GM23248 (cell line): ENCODE measurements around the gene GGACT. TPM values are rescaled to one million over a fixed set of nuclear protein-coding genes. Genes with fewer than 3 reads are reported as not detected.

Experiments
- DNase-seq: peaks from one replicate; pipeline ENCODE4 v3.0.0-alpha.2; 2015
- H2AFZ ChIP-seq: fragments of 200-600 bp; sonication (generic); 2 replicates; pipeline ENCODE4 v1.6.1; 2016; ENCODE audit warnings: antibody characterized with exemption
- H3F3A ChIP-seq: fragments of 200-600 bp; sonication (generic); 2 replicates; pipeline ENCODE4 v1.6.1; 2016; ENCODE audit warnings: mild to moderate bottlenecking, antibody characterized with exemption, mixed run types; ENCODE audit not compliant: insufficient read depth
- H3K27ac ChIP-seq: fragments of 200-600 bp; sonication (generic); 2 replicates; pipeline ENCODE4 v1.5.1; 2016; ENCODE audit warnings: mild to moderate bottlenecking
- H3K27me3 ChIP-seq: fragments of 200-600 bp; sonication (generic); replicated peaks from 2 replicates; pipeline ENCODE4 v1.6.1; 2016; ENCODE audit warnings: mild to moderate bottlenecking; ENCODE audit not compliant: insufficient read depth
- H3K36me3 ChIP-seq: fragments of 200-600 bp; sonication (generic); 2 replicates; pipeline ENCODE4 v1.6.1; 2016; ENCODE audit warnings: low read depth, mild to moderate bottlenecking
- H3K4me1 ChIP-seq: fragments of 200-600 bp; sonication (generic); 2 replicates; pipeline ENCODE4 v1.6.1; 2016; ENCODE audit warnings: mild to moderate bottlenecking; ENCODE audit not compliant: insufficient read depth
- H3K4me2 ChIP-seq: fragments of 200-600 bp; sonication (generic); one replicate; pipeline ENCODE4 v1.6.1; 2016; ENCODE audit warnings: mild to moderate bottlenecking; ENCODE audit not compliant: unreplicated experiment
- H3K4me3 ChIP-seq: fragments of 200-600 bp; sonication (generic); 2 replicates; pipeline ENCODE4 v1.5.1; 2016; ENCODE audit warnings: mild to moderate bottlenecking
- H3K79me2 ChIP-seq: fragments of 200-600 bp; sonication (generic); 2 replicates; pipeline ENCODE4 v1.6.1; 2016; ENCODE audit warnings: mild to moderate bottlenecking; ENCODE audit not compliant: insufficient read depth
- H3K9ac ChIP-seq: fragments of 200-600 bp; sonication (generic); 2 replicates; pipeline ENCODE4 v1.6.1; 2016; ENCODE audit warnings: mild to moderate bottlenecking
- H3K9me2 ChIP-seq: fragments of 200-600 bp; sonication (generic); 2 replicates; pipeline ENCODE4 v1.6.1; 2016; ENCODE audit warnings: mixed run types, mild to moderate bottlenecking, moderate library complexity; ENCODE audit not compliant: insufficient read depth
- H3K9me3 ChIP-seq: fragments of 200-600 bp; sonication (generic); one replicate; pipeline ENCODE4 v1.6.1; 2017; ENCODE audit warnings: low read depth
- H4K20me1 ChIP-seq: fragments of 200-600 bp; sonication (generic); 2 replicates; pipeline ENCODE4 v1.6.0; 2016; ENCODE audit not compliant: insufficient read depth
- EZH2 ChIP-seq: fragments of 200-600 bp; sonication (generic); IDR thresholded peaks from 2 replicates; pipeline ENCODE4 v1.6.1; 2018; ENCODE audit warnings: antibody characterized with exemption, mild to moderate bottlenecking; ENCODE audit not compliant: insufficient read depth, poor library complexity, severe bottlenecking
- EZH2phosphoT487 ChIP-seq: fragments of 200-600 bp; sonication (generic); IDR thresholded peaks from 2 replicates; pipeline ENCODE4 v1.6.1; 2018; ENCODE audit warnings: antibody characterized with exemption, moderate library complexity, mild to moderate bottlenecking, low read depth; ENCODE audit not compliant: insufficient read depth
- WGBS, 2 experiments: methylation state at CpG; one replicate each; pipeline ENCODE4 v1.1.6; 2015 to 2017; ENCODE audit warnings: low lambda C conversion rate in 2 of 2, low coverage in 1 of 2; ENCODE audit errors: missing lambda C conversion rate in 2 of 2; 5-methylcytosine and 5-hydroxymethylcytosine counted together
- in situ Hi-C: fragments of 300-500 bp; cut with MboI; formaldehyde crosslinking; loops from 2 replicates; pipeline ENCODE4 v1.15.0; 2020
- polyA plus RNA-seq: library from polyadenylated mRNA; unstranded; fragments of >200 nt; fragmentation: Nextera tagmentation; extraction: Ambion mirVana; gene quantifications from 2 replicates; pipeline ENCODE4 v1.2.1, GENCODE V29; 2016
- total RNA-seq: library from RNA; depleted of rRNA; stranded (reverse); fragments of >200 nt; shearing (Covaris generic); gene quantifications from 2 replicates; pipeline ENCODE4 v1.2.3, GENCODE V29; 2014

Gene GGACT
- total and polyA plus RNA-seq, 2 experiments from 2014 or later: 1.6 to 5.7 TPM

GRCh38 chr13:100508996-100509395, 79.6 kb downstream of the GGACT start:
- in situ Hi-C loops: loop anchor here (25.0 kb wide), 1 partner anchor 272 kb away; no protein-coding TSS in a partner anchor

GRCh38 chr13:100508455-100508854, 80.1 kb downstream of the GGACT start:
- 92 to 94% methylated on average over 6 of the region's 6 CpGs for WGBS, 2 experiments
- no peak overlapping the region for H3K4me3 ChIP-seq
- H3K36me3 ChIP-seq: no peaks in the 10 kb centered on the region
- H3F3A ChIP-seq: no peaks in the 10 kb centered on the region
- no peak overlapping the region for H3K9ac ChIP-seq
- H2AFZ ChIP-seq: no peak overlapping the region
- in situ Hi-C loops: loop anchor here (25.0 kb wide), 1 partner anchor 271 kb away; no protein-coding TSS in a partner anchor
- H3K4me1 ChIP-seq: no peaks in the 10 kb centered on the region
- TF ChIP-seq EZH2 (no peak), EZH2phosphoT487 (no peak)
- no peaks in the 10 kb centered on the region for H3K27me3 ChIP-seq
- no peaks in the 10 kb centered on the region for H3K9me3 ChIP-seq
- H4K20me1 ChIP-seq: no peaks in the 10 kb centered on the region
- H3K79me2 ChIP-seq: no peaks in the 10 kb centered on the region
- H3K9me2 ChIP-seq: no peaks in the 10 kb centered on the region
- H3K4me2 ChIP-seq: no peak overlapping the region
- no peak overlapping the region for H3K27ac ChIP-seq
- no peak for DNase-seq

More at GRCh38 chr13:100508996-100509395, 79.6 kb downstream of the GGACT start:
- H3K4me1 ChIP-seq: no peaks in the 10 kb centered on the region
- H3K27me3 ChIP-seq: no peaks in the 10 kb centered on the region
- no peaks in the 10 kb centered on the region for H3F3A ChIP-seq
- H3K4me2 ChIP-seq: no peak overlapping the region
- H3K36me3 ChIP-seq: no peaks in the 10 kb centered on the region
- no peak overlapping the region for H3K27ac ChIP-seq
- no peaks in the 10 kb centered on the region for H3K9me2 ChIP-seq
- TF ChIP-seq EZH2phosphoT487 (no peak), EZH2 (no peak)
- H4K20me1 ChIP-seq: no peaks in the 10 kb centered on the region
- H3K9ac ChIP-seq: no peak overlapping the region
- no peaks in the 10 kb centered on the region for H3K79me2 ChIP-seq
- no peaks in the 10 kb centered on the region for H3K9me3 ChIP-seq
- H2AFZ ChIP-seq: no peak overlapping the region
- 91 to 92% methylated on average over 8 of the region's 8 CpGs for WGBS, 2 experiments
- no peak overlapping the region for H3K4me3 ChIP-seq
- DNase-seq: no peak

GRCh38 chr13:100506600-100507422, 81.8 kb downstream of the GGACT start:
- Histone ChIP-seq H3K9me3 (no peaks in the 10 kb centered on the region), H3K4me3 (no peak overlapping the region), H2AFZ (no peak overlapping the region), H3K9ac (no peak overlapping the region), H3K4me1 (no peaks in the 10 kb centered on the region), H3K79me2 (no peaks in the 10 kb centered on the region), H3K9me2 (no peaks in the 10 kb centered on the region), H3K27ac (no peak overlapping the region), H3K4me2 (no peak overlapping the region), H3K36me3 (no peaks in the 10 kb centered on the region), H3K27me3 (no peaks in the 10 kb centered on the region), H3F3A (no peaks in the 10 kb centered on the region), H4K20me1 (no peaks in the 10 kb centered on the region)
- WGBS, 2 experiments: 91 to 93% methylated on average over 9 of the region's 9 CpGs
- in situ Hi-C loops: loop anchor here (25.0 kb wide), 1 partner anchor 270 kb away; no protein-coding TSS in a partner anchor
- DNase-seq: no peak
- TF ChIP-seq EZH2phosphoT487 (no peak), EZH2 (no peak)

- Histone ChIP-seq H3K79me2 (no peaks in the 10 kb centered on the region), H4K20me1 (no peaks in the 10 kb centered on the region), H3K4me1 (no peaks in the 10 kb centered on the region), H3K9ac (no peak overlapping the region), H3K27me3 (no peaks in the 10 kb centered on the region), H3F3A (no peaks in the 10 kb centered on the region), H3K4me2 (no peak overlapping the region), H3K27ac (no peak overlapping the region), H3K9me3 (no peaks in the 10 kb centered on the region), H3K9me2 (no peaks in the 10 kb centered on the region), H3K4me3 (no peak overlapping the region), H2AFZ (no peak overlapping the region), H3K36me3 (no peaks in the 10 kb centered on the region)
- in situ Hi-C loops: loop anchor here (25.0 kb wide), 1 partner anchor 269 kb away; no protein-coding TSS in a partner anchor
- no peak for TF ChIP-seq EZH2
- no peak for TF ChIP-seq EZH2phosphoT487
- DNase-seq: no peak
- WGBS, 2 experiments: 87 to 89% methylated on average over 14 to 15 of the region's 15 CpGs
These were observed 82.4 kb downstream of the GGACT start for GRCh38 chr13:100506154-100506553.
